PC-3 (cell line): Measurements from ENCODE around the gene ZHX3. TPM values are rescaled to one million over a fixed set of nuclear protein-coding genes. Genes with fewer than 3 reads are reported as not detected.

ENCODE experiments used
- ATAC-seq: fragments of 200-7000 bp; cut with Tn5 transposase; 2 replicates; pipeline ENCODE4 v1.9.1; 2020; ENCODE audit warnings: mild to moderate bottlenecking, moderate library complexity
- BruUV-seq: library from RNA; stranded (reverse); fragments of 400-500 nt; replicated peaks from 2 replicates; lab custom pipeline; 2021; lab: Mats Ljungman, UMichigan
- CTCF ChIA-PET: fragments of 300-600 bp; sonication (Branson Sonifier 250); formaldehyde crosslinking; loops from one replicate; lab custom pipeline; 2022; ENCODE audit warnings: antibody characterized with exemption; lab: Charles Lee
- POLR2A ChIA-PET: fragments of 300-600 bp; sonication (Branson Sonifier 250); formaldehyde crosslinking; loops from one replicate; lab custom pipeline; 2022; ENCODE audit warnings: antibody characterized with exemption; ENCODE audit not compliant: unreplicated experiment; lab: Charles Lee
- DNase-seq: peaks from one replicate; pipeline ENCODE4 v3.0.0-alpha.2; 2015
- H2AFZ ChIP-seq: fragments of 300-600 bp; sonication (generic); 2 replicates; pipeline ENCODE4 v1.6.0; 2016; ENCODE audit warnings: antibody characterized with exemption, low read length
- H3F3A ChIP-seq: fragments of 300-600 bp; sonication (generic); one replicate; pipeline ENCODE4 v1.6.0; 2017; ENCODE audit warnings: antibody characterized with exemption, low read length, control low read depth, mild to moderate bottlenecking; ENCODE audit not compliant: unreplicated experiment
- H3K27ac ChIP-seq: fragments of 300-600 bp; sonication (generic); 2 replicates; pipeline ENCODE4 v1.5.1; 2016; ENCODE audit warnings: mild to moderate bottlenecking, low read length
- H3K27me3 ChIP-seq: fragments of 300-600 bp; sonication (generic); 2 replicates; pipeline ENCODE4 v1.6.1; 2016; ENCODE audit warnings: low read length, mixed read lengths
- H3K36me3 ChIP-seq: fragments of 300-600 bp; sonication (generic); 2 replicates; pipeline ENCODE4 v1.6.1; 2016; ENCODE audit warnings: low read depth, mixed run types, low read length, mixed read lengths
- H3K4me1 ChIP-seq: fragments of 300-600 bp; sonication (generic); 2 replicates; pipeline ENCODE4 v1.5.1; 2016; ENCODE audit warnings: low read length; ENCODE audit not compliant: insufficient read depth
- H3K4me2 ChIP-seq: fragments of 300-600 bp; sonication (generic); 2 replicates; pipeline ENCODE4 v1.6.0; 2016; ENCODE audit warnings: low read length
- H3K4me3 ChIP-seq: fragments of 300-600 bp; sonication (generic); 2 replicates; pipeline ENCODE4 v1.5.1; 2016; ENCODE audit warnings: mild to moderate bottlenecking, low read length, mixed read lengths
- H3K79me2 ChIP-seq: fragments of 300-600 bp; sonication (generic); 2 replicates; pipeline ENCODE4 v1.6.1; 2017; ENCODE audit warnings: low read length, mixed read lengths
- H3K9ac ChIP-seq: fragments of 300-600 bp; sonication (generic); 2 replicates; pipeline ENCODE4 v1.6.0; 2016; ENCODE audit warnings: mild to moderate bottlenecking, low read length
- H3K9me2 ChIP-seq: fragments of 300-600 bp; sonication (generic); replicated peaks from 2 replicates; pipeline ENCODE4 v1.6.1; 2016; ENCODE audit warnings: mixed run types, low read length, mixed read lengths
- H3K9me3 ChIP-seq: fragments of 300-600 bp; sonication (generic); 2 replicates; pipeline ENCODE4 v1.6.1; 2016; ENCODE audit warnings: low read length, mixed read lengths
- H4K20me1 ChIP-seq: fragments of 300-600 bp; sonication (generic); 2 replicates; pipeline ENCODE4 v1.6.1; 2016; ENCODE audit warnings: low read length, mixed read lengths
- EZH2 ChIP-seq: fragments of 300-600 bp; sonication (generic); IDR thresholded peaks from one replicate; pipeline ENCODE4 v1.6.1; 2017; ENCODE audit warnings: antibody characterized with exemption, mild to moderate bottlenecking, low read length; ENCODE audit not compliant: unreplicated experiment
- EZH2phosphoT487 ChIP-seq: fragments of 300-600 bp; sonication (generic); IDR thresholded peaks from 2 replicates; pipeline ENCODE4 v1.6.1; 2018; ENCODE audit warnings: mild to moderate bottlenecking, antibody characterized with exemption, low read length, borderline replicate concordance
- intact Hi-C: fragments of 100-400 bp; cut with micrococcal nuclease; formaldehyde crosslinking; loops from 2 replicates; pipeline ENCODE4 v1.9.0; 2023
- total RNA-seq: library from RNA; depleted of rRNA; stranded (reverse); fragments of >200 nt; gene quantifications from 2 replicates; pipeline ENCODE4 v1.2.3, GENCODE V29; 2014
- TF ChIP-seq, protein P1 (sequence below): fragments of 300-600 bp; sonication (generic); conservative IDR thresholded peaks from 2 replicates; pipeline ENCODE4 v1.5.1; 2017; ENCODE audit warnings: antibody characterized with exemption, low read depth, mild to moderate bottlenecking, low read length

ZHX3 gene
- total RNA-seq, 1 experiment from 2014 or later, result 14.0 TPM

DNA sequence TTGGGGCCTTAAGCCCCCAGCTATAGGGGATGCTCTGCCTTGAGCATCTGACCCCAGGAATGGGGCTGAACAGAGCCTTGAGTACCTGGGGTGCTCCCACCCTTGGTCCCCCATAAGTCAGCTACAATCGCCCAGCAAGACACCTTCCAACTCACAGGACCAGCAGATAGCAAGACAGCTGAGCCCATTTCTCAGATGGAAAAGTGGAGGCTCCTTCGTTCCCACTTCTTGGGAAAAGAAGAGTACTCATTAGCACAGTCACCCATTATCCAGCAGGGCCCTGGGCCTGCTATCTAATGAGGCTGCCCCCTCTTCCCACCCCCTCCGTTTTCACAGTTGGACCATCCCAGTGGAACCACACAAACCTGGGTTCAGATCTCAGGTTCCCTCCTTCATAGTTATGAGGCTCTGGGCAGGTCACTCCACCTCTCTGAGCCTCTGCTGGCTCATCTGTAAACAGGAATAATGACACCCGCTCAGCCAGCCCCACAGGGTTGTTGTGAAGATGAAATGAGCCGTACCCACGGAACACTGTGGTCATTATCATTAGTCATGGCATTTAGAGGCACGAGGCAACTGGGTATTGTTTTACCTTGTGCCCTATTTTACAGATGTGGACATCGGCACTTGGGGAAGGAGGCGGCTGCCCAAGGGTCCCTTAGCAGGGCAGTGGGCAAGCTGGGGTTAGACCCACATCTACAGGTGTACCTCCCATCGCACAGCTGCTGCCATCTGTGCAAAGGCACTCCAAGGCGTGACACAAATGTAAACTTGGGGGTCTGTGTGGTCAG is 27.6 kb upstream of the ZHX3 start:
- H3K27ac ChIP-seq, result no peak overlapping the region
- TF ChIP-seq, protein P1, sequence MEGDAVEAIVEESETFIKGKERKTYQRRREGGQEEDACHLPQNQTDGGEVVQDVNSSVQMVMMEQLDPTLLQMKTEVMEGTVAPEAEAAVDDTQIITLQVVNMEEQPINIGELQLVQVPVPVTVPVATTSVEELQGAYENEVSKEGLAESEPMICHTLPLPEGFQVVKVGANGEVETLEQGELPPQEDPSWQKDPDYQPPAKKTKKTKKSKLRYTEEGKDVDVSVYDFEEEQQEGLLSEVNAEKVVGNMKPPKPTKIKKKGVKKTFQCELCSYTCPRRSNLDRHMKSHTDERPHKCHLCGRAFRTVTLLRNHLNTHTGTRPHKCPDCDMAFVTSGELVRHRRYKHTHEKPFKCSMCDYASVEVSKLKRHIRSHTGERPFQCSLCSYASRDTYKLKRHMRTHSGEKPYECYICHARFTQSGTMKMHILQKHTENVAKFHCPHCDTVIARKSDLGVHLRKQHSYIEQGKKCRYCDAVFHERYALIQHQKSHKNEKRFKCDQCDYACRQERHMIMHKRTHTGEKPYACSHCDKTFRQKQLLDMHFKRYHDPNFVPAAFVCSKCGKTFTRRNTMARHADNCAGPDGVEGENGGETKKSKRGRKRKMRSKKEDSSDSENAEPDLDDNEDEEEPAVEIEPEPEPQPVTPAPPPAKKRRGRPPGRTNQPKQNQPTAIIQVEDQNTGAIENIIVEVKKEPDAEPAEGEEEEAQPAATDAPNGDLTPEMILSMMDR, result no peak
- TF ChIP-seq EZH2, result no peak
- TF ChIP-seq EZH2phosphoT487, result no peak
- no peaks in the 10 kb centered on the region for H3K27me3 ChIP-seq
- no peaks in the 10 kb centered on the region for H4K20me1 ChIP-seq
- ChIA-PET CTCF (no interaction called here), POLR2A (no interaction called here)
- peaks cover 33% of the 10 kb centered on the region for H3K79me2 ChIP-seq
- H3K9ac ChIP-seq, result no peak overlapping the region
- H2AFZ ChIP-seq, result no peak overlapping the region
- no peaks in the 10 kb centered on the region for H3K9me3 ChIP-seq
- no peak overlapping the region for H3K4me3 ChIP-seq
- DNase-seq (no peak), ATAC-seq (no peak)
- H3K4me2 ChIP-seq, result no peak overlapping the region
- peaks cover 7% of the 10 kb centered on the region for H3K4me1 ChIP-seq
- BruUV-seq, result no TSS peak
- H3K36me3 ChIP-seq, result peaks cover 6% of the 10 kb centered on the region; the same call in 1 of the 2 replicates
- no peaks in the 10 kb centered on the region for H3K9me2 ChIP-seq
- intact Hi-C loops, result loop anchor here (5.0 kb wide), 1 partner anchor 272 kb away; the partner anchor contains the start of gene CHD6
- H3F3A ChIP-seq, result no peaks in the 10 kb centered on the region

DNA sequence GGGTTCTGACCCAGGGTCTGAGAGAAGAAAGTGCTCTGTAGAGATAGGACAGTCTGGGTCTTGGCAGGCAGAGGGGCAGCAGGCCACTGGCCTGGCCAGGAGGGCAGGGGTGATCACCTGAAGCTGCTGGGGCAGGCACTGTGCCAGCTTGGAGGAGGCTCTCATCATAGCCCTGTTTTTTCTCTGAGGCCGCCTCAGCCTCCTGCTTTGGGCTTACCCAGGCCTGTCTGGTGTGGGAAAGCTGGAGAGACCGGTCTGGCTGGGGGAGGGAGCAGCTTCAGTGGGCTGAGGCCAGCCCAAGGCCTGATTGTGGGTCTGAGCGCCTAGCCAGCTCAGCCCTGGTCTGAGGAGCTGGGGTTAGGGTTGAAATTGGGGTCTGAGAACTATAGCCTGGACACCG is 26.9 kb upstream of the ZHX3 start:
- CTCF ChIA-PET, result no interaction called here
- peaks cover 6% of the 10 kb centered on the region; the same call in 1 of the 2 replicates for H3K36me3 ChIP-seq
- no peak for ATAC-seq

More for the DNA sequence above, 26.9 kb upstream of the ZHX3 start:
- H3K4me3 ChIP-seq, result no peak overlapping the region
- no peaks in the 10 kb centered on the region for H3K27me3 ChIP-seq
- BruUV-seq, result no TSS peak
- H2AFZ ChIP-seq, result no peak overlapping the region
- no peaks in the 10 kb centered on the region for H3K9me2 ChIP-seq
- no peaks in the 10 kb centered on the region for H4K20me1 ChIP-seq
- TF ChIP-seq EZH2 (no peak), EZH2phosphoT487 (no peak)
- TF ChIP-seq, protein P1, result no peak
- H3K27ac ChIP-seq, result no peak overlapping the region
- POLR2A ChIA-PET, result no interaction called here
- intact Hi-C loops, result loop anchor here (5.0 kb wide), 1 partner anchor 273 kb away; the partner anchor contains the start of gene CHD6
- H3K4me2 ChIP-seq, result no peak overlapping the region
- peaks cover 11% of the 10 kb centered on the region for H3K4me1 ChIP-seq
- H3K79me2 ChIP-seq, result peaks cover 33% of the 10 kb centered on the region
- H3K9ac ChIP-seq, result no peak overlapping the region
- no peaks in the 10 kb centered on the region for H3F3A ChIP-seq
- no peak for DNase-seq
- H3K9me3 ChIP-seq, result no peaks in the 10 kb centered on the region
